Panc1 (cell line): ENCODE measurements around the gene PPDPF.

ENCODE experiments used
- CTCF ChIP-seq: fragments of 450-650 bp; IDR thresholded peaks from 2 replicates; pipeline ENCODE4 v1.5.1; 2017; ENCODE audit warnings: mild to moderate bottlenecking
- POLR2AphosphoS5 ChIP-seq: IDR thresholded peaks from 2 replicates; pipeline ENCODE4 v1.6.1; 2012; ENCODE audit warnings: mild to moderate bottlenecking, low read depth, low read length, moderate library complexity
- REST ChIP-seq, 2 experiments: IDR thresholded peaks; 2 replicates each; pipeline ENCODE4 v1.6.1; 2011 to 2012; ENCODE audit warnings: low read depth in 2 of 2, control low read depth in 1 of 2, low read length in 1 of 2, mild to moderate bottlenecking in 1 of 2, moderate library complexity in 1 of 2; ENCODE audit not compliant: insufficient read depth in 1 of 2
- SIN3A ChIP-seq: IDR thresholded peaks from 2 replicates; pipeline ENCODE4 v1.6.1; 2012; ENCODE audit warnings: low read depth, mild to moderate bottlenecking, low read length, moderate library complexity, borderline replicate concordance; ENCODE audit not compliant: insufficient read depth
- TCF7L2 ChIP-seq: IDR thresholded peaks from 2 replicates; pipeline ENCODE4 v1.6.1; 2011; ENCODE audit warnings: mild to moderate bottlenecking, low read depth, low read length, inconsistent platforms

DNA sequence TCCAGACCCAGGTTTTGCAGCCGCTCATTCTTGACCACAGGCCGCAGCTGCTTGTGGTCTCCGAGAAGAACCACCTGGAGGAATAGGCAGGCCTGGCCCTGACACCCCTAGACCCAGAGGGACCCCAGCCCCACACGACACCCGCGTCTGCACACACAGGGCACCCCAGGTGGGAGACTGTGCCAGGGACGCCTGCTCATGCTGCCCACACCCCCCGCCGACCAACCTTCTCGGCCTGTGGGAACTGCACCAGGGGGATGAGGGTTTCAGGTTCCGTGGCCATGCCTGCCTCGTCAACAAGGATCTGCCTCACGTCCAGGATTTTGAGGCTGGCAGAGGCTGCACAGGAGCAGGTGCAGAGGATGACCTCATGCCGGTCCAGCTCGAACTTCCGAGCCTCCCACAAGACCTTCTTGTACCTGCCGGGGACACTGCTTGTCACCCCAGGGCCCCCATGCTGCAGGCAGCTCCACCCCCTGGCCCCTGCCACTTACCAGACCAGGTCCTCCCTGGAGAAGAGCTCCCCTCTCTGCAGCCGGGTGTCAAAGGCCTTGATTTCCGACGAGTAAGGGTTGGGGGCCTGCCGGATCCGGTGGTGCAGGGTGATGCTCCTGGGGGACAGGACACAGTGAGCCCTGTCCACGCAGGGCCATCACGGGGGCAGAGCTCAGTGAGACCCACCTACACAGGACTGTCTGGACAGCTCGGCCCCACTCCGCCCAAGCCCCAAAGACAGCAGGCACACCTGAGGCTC, 40.5 kb downstream of the PPDPF start:
- no peak for TF ChIP-seq POLR2AphosphoS5
- no peak for TF ChIP-seq CTCF
- no peak for TF ChIP-seq TCF7L2
- TF ChIP-seq REST (IDR thresholded peaks at IDR 0.05; ENCODE audit: insufficient read depth in 1 of 2, low read depth in 2 of 2, low read length in 1 of 2), result no peak
- no peak for TF ChIP-seq SIN3A
